ENCODE measurements around the gene OXSR1. TPM values are rescaled to one million over a fixed set of nuclear protein-coding genes. Genes with fewer than 3 reads are reported as not detected.

OXSR1 gene
- total and polyA plus RNA-seq, 12 donors, result 13.7 to 38.4 (median 31.2) TPM

GRCh38 chr3:38270606-38271005 lies 105.3 kb downstream of the OXSR1 start:
- no peak overlapping the region for H3K4me3 ChIP-seq
- peaks cover 0 to 3% (median 0%) of the 10 kb centered on the region in 9 donors for H3K36me3 ChIP-seq
- no peaks in the 10 kb centered on the region for H3K27me3 ChIP-seq
- peaks cover 0 to 13% (median 0%) of the 10 kb centered on the region in 9 donors for H3K4me1 ChIP-seq
- no peaks in the 10 kb centered on the region for H3K9me3 ChIP-seq
- H3K27ac ChIP-seq, result no peak overlapping the region
- 91 to 93% methylated on average over 3 of the region's 3 CpGs for WGBS, 2 donors
- no peak for ATAC-seq
- DNase-seq, result no peak
- no peak for TF ChIP-seq CTCF (IDR thresholded peaks at IDR 0.05)
- intact Hi-C loops (cut with DNase I), result no loop called here

- no peak for ATAC-seq
- Histone ChIP-seq H3K4me1 (peaks cover 0 to 13% (median 0%) of the 10 kb centered on the region in 9 donors), H3K36me3 (peaks cover 0 to 3% (median 0%) of the 10 kb centered on the region in 9 donors), H3K4me3 (no peak overlapping the region), H3K27ac (no peak overlapping the region), H3K27me3 (no peaks in the 10 kb centered on the region), H3K9me3 (no peaks in the 10 kb centered on the region)
- intact Hi-C loops (cut with DNase I), result no loop called here
- TF ChIP-seq CTCF (IDR thresholded peaks at IDR 0.05), result no peak
- no peak for DNase-seq
- 94 to 96% methylated on average over 5 of the region's 5 CpGs for WGBS, 2 donors
Measured at GRCh38 chr3:38271553-38271952, 106.2 kb downstream of the OXSR1 start.

GRCh38 chr3:38274864-38275649 lies 109.7 kb downstream of the OXSR1 start:
- ATAC-seq (no peak), DNase-seq (no peak)
- no peak overlapping the region for H3K4me3 ChIP-seq
- no peak for TF ChIP-seq CTCF (IDR thresholded peaks at IDR 0.05)
- no peak overlapping the region for H3K27ac ChIP-seq
- 94 to 95% methylated on average over 21 of the region's 21 CpGs for WGBS, 2 donors
- intact Hi-C loops (cut with DNase I), result no loop called here
- no peaks in the 10 kb centered on the region for H3K4me1 ChIP-seq
- H3K27me3 ChIP-seq, result no peaks in the 10 kb centered on the region
- H3K9me3 ChIP-seq, result no peaks in the 10 kb centered on the region
- peaks cover 0 to 3% (median 0%) of the 10 kb centered on the region in 9 donors for H3K36me3 ChIP-seq

GRCh38 chr3:38275658-38276057 lies 110.3 kb downstream of the OXSR1 start:
- H3K36me3 ChIP-seq, result peaks cover 0 to 3% (median 0%) of the 10 kb centered on the region in 9 donors
- H3K4me1 ChIP-seq, result no peaks in the 10 kb centered on the region
- H3K9me3 ChIP-seq, result no peaks in the 10 kb centered on the region
- ATAC-seq (no peak), DNase-seq (no peak)
- H3K4me3 ChIP-seq, result no peak overlapping the region
- intact Hi-C loops (cut with DNase I), result no loop called here
- TF ChIP-seq CTCF (IDR thresholded peaks at IDR 0.05), result no peak
- H3K27me3 ChIP-seq, result no peaks in the 10 kb centered on the region
- no peak overlapping the region for H3K27ac ChIP-seq
- WGBS, 2 donors, result 95 to 97% methylated on average over 8 of the region's 8 CpGs
